MCF 10A (cell line): ENCODE measurements around the gene PLAGL1. TPM values are rescaled to one million over a fixed set of nuclear protein-coding genes. Genes with fewer than 3 reads are reported as not detected.

Experiments
- BruUV-seq: library from RNA; stranded (reverse); fragments of 400-500 nt; replicated peaks from 2 replicates; lab custom pipeline; 2021; lab: Mats Ljungman, UMichigan
- CTCF ChIA-PET: fragments of 300-600 bp; sonication (Branson Sonifier 250); formaldehyde crosslinking; extraction: SDS; loops from one replicate; lab custom pipeline; 2021; ENCODE audit warnings: antibody characterized with exemption, inconsistent platforms; lab: Yijun Ruan, JAX
- POLR2A ChIA-PET: fragments of 300-600, 350-650 bp; sonication (Branson Sonifier 250); formaldehyde crosslinking; extraction: SDS; loops from one replicate; lab custom pipeline; 2020; ENCODE audit warnings: antibody characterized with exemption, inconsistent platforms; lab: Yijun Ruan, JAX
- DNase-seq: peaks from one replicate; pipeline ENCODE4 v3.0.0-alpha.2; 2018; ENCODE audit not compliant: unreplicated experiment
- H3K27ac Mint-ChIP-seq: one replicate; pipeline ENCODE4 v1.8.0; 2022; ENCODE audit warnings: mild to moderate bottlenecking, low read depth, mixed read lengths; ENCODE audit not compliant: unreplicated experiment
- H3K27me3 Mint-ChIP-seq: one replicate; pipeline ENCODE4 v1.8.0; 2022; ENCODE audit warnings: mixed read lengths; ENCODE audit not compliant: insufficient read depth, unreplicated experiment
- H3K36me3 Mint-ChIP-seq: one replicate; pipeline ENCODE4 v1.8.0; 2022; ENCODE audit warnings: mild to moderate bottlenecking, moderate library complexity, mixed read lengths; ENCODE audit not compliant: insufficient read depth, unreplicated experiment
- H3K4me1 Mint-ChIP-seq: one replicate; pipeline ENCODE4 v1.8.0; 2022; ENCODE audit warnings: mixed read lengths; ENCODE audit not compliant: insufficient read depth, unreplicated experiment
- H3K4me3 Mint-ChIP-seq: one replicate; pipeline ENCODE4 v1.8.0; 2022; ENCODE audit warnings: mild to moderate bottlenecking, moderate library complexity, mixed read lengths; ENCODE audit not compliant: unreplicated experiment
- H3K9me3 Mint-ChIP-seq: one replicate; pipeline ENCODE4 v1.8.0; 2022; ENCODE audit warnings: mixed read lengths; ENCODE audit not compliant: unreplicated experiment
- intact Hi-C: fragments of 100-400 bp; cut with micrococcal nuclease; formaldehyde crosslinking; loops from 2 replicates; pipeline ENCODE4 v1.14.1; 2022
- total RNA-seq: library from RNA; stranded (reverse); gene quantifications from 2 replicates; pipeline ENCODE4 v1.2.3, GENCODE V29; 2022
- TF ChIP-seq, protein P1 (sequence below): fragments of 200-600 bp; IDR thresholded peaks from one replicate; pipeline ENCODE4 v1.8.0; 2022; ENCODE audit warnings: antibody characterized with exemption, mild to moderate bottlenecking; ENCODE audit not compliant: unreplicated experiment

Gene PLAGL1
- total RNA-seq, 1 experiment from 2014 or later = 52.1 TPM

DNA sequence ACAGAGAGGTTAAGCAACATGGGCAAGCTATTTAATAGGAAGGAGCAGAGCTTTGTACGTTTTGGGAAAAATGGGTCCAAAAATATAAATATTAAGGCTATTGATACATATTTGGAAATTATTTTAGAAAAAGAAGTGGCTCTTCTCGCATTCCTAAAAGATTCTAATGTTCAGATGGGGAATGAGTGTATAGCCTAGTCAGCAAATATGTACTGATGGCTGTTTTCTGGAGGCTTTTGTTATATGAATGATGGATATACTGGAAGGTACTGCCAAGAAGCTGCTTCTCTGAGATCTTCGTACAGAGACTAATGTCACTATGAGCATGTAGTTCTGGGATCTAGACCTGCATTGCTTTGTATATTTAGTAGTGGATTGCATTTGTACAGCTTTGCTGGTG lies 71.7 kb downstream of the PLAGL1 start:
- TF ChIP-seq, protein P1, sequence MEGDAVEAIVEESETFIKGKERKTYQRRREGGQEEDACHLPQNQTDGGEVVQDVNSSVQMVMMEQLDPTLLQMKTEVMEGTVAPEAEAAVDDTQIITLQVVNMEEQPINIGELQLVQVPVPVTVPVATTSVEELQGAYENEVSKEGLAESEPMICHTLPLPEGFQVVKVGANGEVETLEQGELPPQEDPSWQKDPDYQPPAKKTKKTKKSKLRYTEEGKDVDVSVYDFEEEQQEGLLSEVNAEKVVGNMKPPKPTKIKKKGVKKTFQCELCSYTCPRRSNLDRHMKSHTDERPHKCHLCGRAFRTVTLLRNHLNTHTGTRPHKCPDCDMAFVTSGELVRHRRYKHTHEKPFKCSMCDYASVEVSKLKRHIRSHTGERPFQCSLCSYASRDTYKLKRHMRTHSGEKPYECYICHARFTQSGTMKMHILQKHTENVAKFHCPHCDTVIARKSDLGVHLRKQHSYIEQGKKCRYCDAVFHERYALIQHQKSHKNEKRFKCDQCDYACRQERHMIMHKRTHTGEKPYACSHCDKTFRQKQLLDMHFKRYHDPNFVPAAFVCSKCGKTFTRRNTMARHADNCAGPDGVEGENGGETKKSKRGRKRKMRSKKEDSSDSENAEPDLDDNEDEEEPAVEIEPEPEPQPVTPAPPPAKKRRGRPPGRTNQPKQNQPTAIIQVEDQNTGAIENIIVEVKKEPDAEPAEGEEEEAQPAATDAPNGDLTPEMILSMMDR = no peak
- Mint-ChIP-seq H3K27me3 (no peaks in the 10 kb centered on the region), H3K27ac (no peak overlapping the region), H3K4me1 (peaks cover 4% of the 10 kb centered on the region), H3K9me3 (no peaks in the 10 kb centered on the region), H3K4me3 (no peak overlapping the region), H3K36me3 (no peaks in the 10 kb centered on the region)
- ChIA-PET CTCF (interaction anchor here (0.6 to 7.6 kb wide), 2 partner anchors 22 to 76 kb away, joined by 4 to 75 read pairs; no protein-coding TSS in a partner anchor), POLR2A (no interaction called here)
- BruUV-seq = no TSS peak
- intact Hi-C loops = no loop called here
- DNase-seq = no peak

DNA sequence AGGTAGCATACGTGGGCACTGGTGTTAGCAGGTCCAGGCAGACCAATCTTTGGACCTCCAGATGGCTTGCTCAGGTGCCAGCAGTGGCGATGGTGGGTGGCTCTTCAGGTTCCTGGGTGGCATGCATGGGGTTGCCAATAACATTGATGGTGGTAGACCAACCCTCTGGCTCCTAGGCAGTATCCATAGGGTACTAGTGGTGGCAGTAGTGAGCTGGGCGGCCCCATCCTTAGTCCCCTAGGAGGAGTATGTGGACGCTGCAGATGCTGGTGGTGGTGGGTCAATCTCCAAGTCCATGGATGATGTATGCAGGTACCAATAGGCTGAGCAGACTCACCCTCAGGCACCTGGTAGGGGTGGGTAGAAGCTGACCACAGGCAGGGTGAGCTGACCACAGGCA lies 73.2 kb downstream of the PLAGL1 start:
- intact Hi-C loops = no loop called here
- H3K27me3 Mint-ChIP-seq = no peaks in the 10 kb centered on the region
- no peaks in the 10 kb centered on the region for H3K9me3 Mint-ChIP-seq
- no peak overlapping the region for H3K4me3 Mint-ChIP-seq
- no peak for DNase-seq
- POLR2A ChIA-PET = no interaction called here
- no TSS peak for BruUV-seq
- H3K4me1 Mint-ChIP-seq = peaks cover 2% of the 10 kb centered on the region
- CTCF ChIA-PET = interaction anchor here (0.7 kb wide), 1 partner anchor 78 kb away, joined by 3 read pairs; no protein-coding TSS in a partner anchor
- H3K36me3 Mint-ChIP-seq = no peaks in the 10 kb centered on the region
- TF ChIP-seq, protein P1 = no peak
- no peak overlapping the region for H3K27ac Mint-ChIP-seq

DNA sequence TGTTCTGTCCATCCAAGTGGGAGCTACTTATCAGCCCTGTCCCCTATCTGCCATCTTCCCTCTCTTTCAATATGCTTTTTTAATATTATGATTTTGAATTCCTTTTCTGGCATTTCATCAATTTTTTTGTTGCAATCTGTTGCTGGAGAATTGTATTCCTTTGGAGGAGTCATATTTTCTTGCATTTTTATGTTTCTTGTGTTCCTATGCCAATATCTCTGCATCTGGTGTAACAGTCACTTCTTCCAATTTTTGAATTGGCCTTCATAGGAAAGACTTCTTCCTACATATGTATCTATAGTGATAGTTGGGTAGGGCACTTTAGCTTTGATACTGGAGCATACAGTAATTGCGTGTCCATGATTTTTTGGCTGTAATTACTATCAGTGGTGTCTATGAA lies 73.7 kb downstream of the PLAGL1 start:
- Mint-ChIP-seq H3K27ac (no peak overlapping the region), H3K36me3 (no peaks in the 10 kb centered on the region), H3K4me1 (no peaks in the 10 kb centered on the region), H3K4me3 (no peak overlapping the region), H3K27me3 (no peaks in the 10 kb centered on the region), H3K9me3 (no peaks in the 10 kb centered on the region)
- ChIA-PET POLR2A (interaction anchor here (1.1 kb wide), 1 partner anchor 33 kb away, joined by 3 read pairs; no protein-coding TSS in a partner anchor), CTCF (no interaction called here)
- TF ChIP-seq, protein P1 = no peak
- BruUV-seq = no TSS peak
- intact Hi-C loops = no loop called here
- no peak for DNase-seq

DNA sequence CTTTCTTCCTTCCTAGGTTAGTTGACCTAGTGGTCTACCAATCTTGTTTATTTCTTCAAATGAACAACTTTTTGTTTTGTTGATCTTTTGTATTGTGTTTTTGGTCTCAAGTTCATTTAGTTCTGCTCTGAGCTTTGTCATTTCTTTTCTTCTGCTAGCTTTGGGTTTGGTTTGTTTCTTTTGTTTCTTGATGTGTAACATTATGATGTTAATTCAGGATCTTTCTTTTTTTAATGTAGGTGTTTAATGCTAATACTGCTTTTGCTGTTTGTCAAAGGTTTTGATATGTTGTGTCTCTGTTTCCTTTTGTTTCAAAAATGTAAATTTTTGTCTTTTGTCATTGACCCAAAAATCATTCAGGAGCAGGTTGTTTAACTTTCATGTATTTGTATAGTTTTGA lies 78.1 kb downstream of the PLAGL1 start:
- no peaks in the 10 kb centered on the region for H3K27me3 Mint-ChIP-seq
- ChIA-PET POLR2A (no interaction called here), CTCF (no interaction called here)
- H3K9me3 Mint-ChIP-seq = no peaks in the 10 kb centered on the region
- H3K27ac Mint-ChIP-seq = no peak overlapping the region
- H3K36me3 Mint-ChIP-seq = no peaks in the 10 kb centered on the region
- H3K4me3 Mint-ChIP-seq = no peak overlapping the region
- intact Hi-C loops = no loop called here
- DNase-seq = no peak
- TF ChIP-seq, protein P1 = no peak
- H3K4me1 Mint-ChIP-seq = no peaks in the 10 kb centered on the region
- no TSS peak for BruUV-seq
